GM19468 (cell line): ENCODE data around the gene ELAVL2.
"Not testable (repeated sequence)": the region's sequence is repeated elsewhere in the genome, so short reads cannot be mapped to it uniquely, and the experiment has no call there.

ENCODE experiments used
- ATAC-seq: cut with Tn5 transposase; IDR thresholded peaks from one replicate; pipeline ENCODE4 v1.9.1; 2021; ENCODE audit warnings: mild to moderate bottlenecking, moderate library complexity, moderate number of reproducible peaks; ENCODE audit not compliant: unreplicated experiment; ENCODE audit errors: extremely low read depth

Gene ELAVL2

DNA sequence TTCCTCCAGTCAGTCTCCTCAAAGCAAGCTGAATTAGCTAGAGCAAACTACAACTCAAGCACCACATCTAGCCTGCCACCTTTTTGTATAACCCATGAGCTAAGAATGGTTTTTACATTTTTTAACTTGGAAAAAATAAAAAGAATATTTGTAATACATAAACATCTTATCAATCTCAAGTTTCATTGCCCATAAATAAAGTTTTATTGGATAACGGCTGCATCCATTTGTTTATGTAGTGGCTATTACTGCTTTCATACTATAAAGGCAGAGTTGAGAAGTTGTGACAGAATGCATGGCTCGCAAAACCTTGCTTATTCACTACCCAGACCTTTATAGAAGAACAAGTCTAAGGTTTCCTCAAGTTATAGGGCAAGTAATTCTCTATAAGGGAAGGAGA is 95.7 kb downstream of the ELAVL2 start:
- no peak for ATAC-seq

DNA sequence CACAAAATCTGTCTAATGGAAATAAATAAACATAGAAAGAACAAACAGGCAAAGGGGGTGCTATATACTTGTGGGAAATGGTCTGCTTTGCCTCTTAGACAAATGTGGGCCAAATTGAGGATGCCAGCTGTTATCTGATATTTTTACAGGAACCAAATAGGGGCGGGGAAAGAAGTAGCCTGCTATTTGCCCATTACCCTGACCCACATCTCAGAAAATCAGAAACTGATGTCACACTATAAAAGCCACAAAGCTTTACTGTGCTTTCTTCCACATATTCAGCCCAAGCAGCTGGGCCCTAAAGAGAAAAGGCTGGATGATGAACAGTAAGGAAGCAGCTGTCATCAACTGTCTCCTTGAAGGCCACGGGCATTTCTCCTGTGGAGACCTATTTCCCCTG is 97.3 kb downstream of the ELAVL2 start:
- no peak for ATAC-seq

DNA sequence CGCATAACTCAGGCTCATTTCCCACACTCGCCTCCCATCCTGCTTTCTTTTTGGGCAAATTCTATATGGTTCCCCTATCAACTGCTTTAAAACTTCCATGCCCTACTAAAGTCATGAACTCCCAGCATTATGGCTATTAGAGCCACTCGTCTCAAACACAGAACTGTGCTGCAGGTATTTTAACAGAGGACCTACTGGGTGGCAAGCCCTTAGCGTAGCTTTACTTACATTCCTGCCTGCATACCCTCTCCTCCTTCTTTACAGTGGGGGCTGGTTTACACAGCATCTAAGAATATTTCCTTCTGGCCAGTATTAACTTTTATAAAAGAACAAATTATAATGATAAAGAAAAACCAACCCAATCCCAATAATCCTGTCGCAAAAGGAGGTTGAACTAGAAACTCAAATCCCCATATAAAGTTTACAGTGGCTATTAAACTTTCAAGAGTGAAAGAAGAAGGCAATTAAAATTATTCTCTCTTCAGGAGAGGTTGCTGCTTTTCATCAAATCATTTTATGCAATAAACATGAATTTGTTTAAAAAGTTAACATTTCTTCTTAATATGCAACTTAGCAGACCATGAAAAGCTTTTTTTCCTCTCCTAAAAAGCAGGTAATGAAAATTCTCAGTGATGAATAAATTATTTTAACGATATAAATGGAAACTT is 100.6 kb downstream of the ELAVL2 start:
- no peak for ATAC-seq

DNA sequence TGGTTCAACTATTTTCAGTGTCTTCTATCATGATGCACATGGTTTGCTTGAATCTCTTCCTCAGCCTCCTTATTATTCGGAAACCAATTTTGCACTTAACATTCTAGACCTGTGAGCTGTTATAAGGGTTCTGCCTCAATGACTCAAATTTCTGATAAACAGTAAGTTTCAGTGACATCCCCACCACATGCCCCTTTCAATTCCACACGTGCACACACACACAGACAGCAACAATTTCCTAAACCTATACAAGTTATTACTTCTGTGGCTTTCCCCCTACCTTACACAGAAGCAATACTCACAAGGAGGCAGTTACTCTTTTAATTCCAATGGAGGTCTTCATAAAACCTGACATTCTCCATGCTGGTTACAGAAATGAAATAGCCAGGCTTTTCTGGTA is 102.4 kb downstream of the ELAVL2 start:
- no peak for ATAC-seq

DNA sequence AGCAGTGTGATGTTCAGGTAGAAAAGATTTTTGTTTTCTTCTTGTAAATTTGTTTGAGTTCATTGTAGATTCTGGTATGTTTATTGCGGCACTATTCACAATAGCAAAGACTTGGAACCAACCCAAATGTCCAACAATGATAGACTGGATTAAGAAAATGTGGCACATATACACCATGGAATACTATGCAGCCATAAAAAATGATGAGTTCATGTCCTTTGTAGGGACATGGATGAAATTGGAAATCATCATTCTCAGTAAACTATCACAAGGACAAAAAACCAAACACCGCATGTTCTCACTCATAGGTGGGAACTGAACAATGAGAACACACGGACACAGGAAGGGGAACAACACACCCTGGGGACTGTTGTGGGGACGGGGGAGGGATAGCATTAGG is 103.0 kb downstream of the ELAVL2 start:
- ATAC-seq = not testable (repeated sequence)

DNA sequence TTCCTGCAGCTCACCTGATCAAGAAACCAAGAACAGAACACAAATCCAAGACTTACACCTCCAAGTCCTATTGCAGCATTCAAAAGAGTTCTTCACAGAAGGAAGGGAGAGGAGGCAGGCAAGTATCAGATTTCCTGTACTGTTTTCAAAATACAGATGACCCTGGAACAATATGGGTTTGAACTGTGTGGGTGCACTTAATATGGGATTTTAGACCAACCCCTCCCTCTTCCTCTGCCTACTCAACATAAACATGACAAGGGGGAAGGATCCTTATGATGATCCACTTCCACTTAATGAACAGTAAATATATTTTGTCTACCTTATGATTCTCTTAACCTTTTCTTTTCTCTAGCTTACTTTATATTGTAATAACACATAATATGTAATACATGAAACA is 104.6 kb downstream of the ELAVL2 start:
- no peak for ATAC-seq

DNA sequence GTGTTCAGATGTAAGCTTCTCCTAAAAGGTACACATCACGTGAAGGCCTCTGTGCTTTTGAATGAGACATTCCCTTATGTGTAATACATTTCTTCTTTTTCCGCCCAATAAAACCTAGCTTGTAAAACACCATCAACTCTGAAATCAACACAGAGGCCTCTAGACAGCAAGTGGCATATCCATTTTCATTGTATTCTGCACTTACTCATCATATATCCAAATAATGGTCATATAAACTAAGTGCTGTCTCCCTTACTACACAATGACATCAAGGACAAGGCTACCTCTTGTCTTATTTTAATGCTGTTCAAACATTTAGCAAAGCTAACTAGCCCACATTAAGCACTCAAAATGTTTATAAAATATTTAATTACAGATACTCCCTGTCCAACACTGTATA is 108.5 kb downstream of the ELAVL2 start:
- ATAC-seq = no peak

DNA sequence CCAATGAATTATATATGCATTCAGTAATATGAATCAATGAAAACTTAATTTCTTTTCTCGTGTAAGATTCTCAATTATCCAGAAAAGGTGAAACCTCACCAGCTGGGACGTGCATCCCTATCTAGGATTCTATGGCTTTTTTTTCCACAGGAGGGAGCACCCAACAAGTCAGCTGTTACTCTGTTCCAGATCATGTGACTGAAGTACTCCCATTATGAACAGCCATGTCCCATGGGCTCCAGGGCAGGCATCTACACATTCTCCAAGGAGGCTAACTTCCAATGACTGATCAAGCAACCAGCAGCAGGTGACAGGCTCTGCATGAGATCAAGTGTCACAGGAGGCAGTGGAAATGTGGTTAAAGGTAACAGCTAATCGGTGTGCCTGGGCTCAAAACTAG is 118.8 kb downstream of the ELAVL2 start:
- ATAC-seq = no peak

DNA sequence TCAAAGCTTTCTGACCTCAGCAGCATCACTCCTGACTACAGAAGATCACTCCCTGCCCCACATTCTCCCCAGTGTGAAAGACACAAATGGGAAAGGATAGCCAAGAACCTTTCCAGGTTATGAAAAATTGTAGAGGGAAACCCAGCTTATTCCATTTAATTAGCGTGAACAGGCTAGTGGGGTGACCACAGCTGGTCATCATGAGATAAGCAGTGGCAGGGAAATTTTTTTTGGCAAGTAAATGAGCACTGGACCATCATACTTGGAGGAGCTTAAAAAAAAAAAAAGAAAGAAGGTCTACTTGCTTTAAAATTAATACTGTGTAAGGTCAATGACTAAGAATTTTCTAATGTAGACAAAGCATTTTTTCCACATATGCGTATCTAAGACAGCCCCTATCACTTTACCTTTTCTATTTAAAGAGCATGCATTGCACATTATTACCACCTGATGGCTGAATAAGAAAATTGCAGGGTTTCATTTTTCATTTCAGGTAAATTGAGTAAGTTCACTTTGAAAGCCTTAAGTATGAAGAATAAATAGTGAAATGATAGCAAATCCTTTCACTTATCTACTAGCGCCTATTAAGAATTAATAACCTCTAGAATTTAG is 123.6 kb downstream of the ELAVL2 start:
- ATAC-seq = no peak

DNA sequence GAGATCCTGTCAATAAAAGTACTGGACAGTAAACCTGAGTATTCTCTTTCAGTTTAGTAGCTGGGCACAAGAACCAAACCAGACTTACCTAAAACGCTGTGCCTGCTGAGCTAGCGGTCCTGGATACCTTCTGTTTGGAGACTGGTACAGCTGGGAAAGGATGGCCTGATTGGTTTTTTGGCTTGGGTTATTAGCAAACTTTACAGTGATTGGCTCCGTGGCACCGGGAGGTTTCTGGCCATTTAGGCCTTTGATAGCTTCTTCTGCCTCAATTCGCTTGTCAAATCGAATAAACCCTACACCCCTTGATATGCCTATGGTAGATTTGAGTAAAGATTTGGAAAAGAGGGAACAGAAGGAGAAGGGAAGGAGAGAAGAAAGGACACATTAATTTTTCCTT is 124.7 kb downstream of the ELAVL2 start:
- ATAC-seq = no peak

DNA sequence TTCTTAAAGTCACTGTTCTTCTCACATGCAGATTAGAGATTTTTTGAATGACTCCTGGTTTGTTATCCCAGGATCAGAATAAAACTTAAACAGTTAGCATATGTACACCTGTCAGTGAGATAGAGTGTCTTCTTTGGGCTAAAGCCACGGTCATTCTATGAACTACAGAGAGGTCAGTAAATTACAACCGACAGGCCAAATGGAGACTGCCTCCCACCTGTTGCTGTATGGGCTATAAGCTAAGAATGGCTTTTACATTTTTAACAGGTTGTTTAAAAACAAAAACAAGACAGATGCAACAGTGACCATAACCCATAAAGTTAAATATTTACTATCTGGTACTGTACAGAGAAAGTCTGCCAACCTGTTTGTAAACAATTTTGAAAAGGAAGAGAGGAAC is 125.7 kb downstream of the ELAVL2 start:
- no peak for ATAC-seq

DNA sequence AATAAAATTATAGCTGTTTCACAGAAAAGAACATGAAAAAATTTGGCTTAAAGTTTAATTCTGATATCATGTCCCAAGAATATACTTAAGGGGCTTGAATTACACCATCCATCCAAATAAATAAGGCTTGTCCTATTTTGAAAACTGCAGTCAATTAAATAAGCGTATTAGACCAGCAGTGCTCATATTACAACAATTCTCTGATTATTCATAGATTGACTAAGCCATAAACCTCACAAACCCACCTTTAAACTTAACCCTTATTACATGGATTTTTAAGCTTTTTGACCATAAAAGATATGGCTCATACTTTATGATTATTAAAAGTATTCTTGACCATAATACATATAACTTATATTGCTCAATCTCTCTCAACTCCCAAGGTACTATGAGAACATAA is 127.9 kb downstream of the ELAVL2 start:
- no peak for ATAC-seq

DNA sequence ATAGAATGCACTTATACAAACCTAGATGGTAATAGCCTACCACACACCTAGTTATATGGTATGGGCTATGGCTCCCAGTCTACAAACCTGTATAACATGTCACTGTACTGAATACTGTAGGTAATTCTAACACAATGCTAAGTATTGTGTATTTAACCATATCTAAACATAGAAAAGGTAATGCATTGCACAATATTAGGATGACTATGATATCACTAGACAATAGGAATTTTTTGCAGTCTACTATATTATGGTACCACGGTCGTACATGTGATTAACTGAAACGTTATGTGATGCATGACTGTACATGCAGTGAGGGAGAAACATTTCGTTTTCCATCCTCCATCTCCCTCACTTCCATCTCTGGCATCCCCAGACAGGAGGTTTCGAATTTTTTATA is 130.5 kb downstream of the ELAVL2 start:
- no peak for ATAC-seq

DNA sequence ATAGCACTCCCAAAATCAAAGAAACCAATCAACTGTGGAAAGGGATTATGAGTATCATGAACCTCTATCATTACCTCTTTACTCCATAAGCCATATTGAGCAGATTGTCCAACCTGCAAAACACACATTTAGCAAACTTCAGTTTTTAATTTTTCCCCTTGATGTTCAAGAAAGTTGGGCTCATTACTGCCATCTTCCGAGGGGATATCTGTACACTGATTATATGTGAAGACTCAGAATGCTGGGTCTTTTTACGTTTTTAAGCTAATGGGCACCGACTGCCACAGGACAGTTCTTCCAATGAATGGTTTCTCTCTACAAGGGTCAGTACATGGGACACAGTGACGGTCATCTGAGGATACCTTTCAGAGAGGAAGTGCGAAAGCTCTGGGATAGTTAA is 132.7 kb downstream of the ELAVL2 start:
- ATAC-seq = no peak

DNA sequence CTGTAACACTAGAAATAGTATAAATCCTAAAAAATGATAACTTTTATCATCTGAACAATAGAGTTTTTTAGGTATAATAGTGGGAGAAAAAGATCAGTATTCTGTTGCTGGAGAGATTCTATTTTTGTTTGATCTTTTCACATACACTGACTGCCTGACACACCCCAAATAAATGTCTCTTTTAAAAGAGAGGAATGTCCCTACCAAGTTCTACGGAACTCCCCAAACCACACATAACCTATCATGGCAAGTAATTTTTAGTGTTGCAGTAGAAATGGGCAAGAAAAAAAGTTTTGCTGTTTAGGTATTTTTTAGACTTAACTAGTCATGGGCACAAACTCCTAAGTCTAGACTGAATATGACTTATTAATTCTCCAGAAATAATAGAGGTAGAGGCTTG is 139.1 kb downstream of the ELAVL2 start:
- no peak for ATAC-seq

DNA sequence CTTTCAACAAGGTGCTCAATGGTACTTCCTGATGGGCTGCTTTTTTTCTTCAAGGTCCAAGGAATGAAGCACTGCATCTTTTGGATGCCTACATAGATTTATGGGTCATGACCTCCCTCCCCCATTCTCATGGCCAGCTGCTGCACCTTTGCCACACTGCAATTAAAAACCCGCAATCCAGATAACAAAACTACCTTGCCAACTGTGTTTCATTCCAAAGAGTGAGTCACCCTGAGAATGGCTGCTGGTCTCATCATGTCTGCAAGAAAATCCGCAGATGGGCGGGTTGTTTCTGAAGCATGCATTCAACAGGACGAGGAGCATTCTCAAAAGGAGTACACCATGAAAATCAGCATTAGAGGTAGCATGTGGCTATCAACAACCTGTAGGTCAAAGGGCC is 139.8 kb downstream of the ELAVL2 start:
- no peak for ATAC-seq

DNA sequence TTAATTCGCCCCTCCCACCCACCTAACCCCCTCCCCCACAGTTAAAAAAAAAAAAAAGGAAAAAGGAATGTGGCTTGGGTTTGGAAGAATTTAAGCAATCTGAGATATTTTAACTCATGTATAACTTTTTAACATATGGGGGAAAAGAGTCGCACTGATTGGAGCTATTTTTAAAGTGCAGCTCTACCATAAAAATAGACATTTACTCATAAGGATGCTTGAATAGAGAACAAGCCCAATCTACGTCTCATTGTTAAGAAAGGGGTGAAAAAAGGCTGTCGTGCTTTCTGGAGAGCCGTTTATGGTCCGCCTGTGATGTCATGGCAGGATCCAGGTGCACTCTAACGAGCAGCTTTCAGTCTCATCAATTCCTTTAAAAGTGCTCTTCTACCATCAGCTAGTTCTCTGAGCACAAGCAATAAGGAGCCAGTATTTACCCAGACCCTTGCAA is 142.4 kb downstream of the ELAVL2 start:
- ATAC-seq = no peak

DNA sequence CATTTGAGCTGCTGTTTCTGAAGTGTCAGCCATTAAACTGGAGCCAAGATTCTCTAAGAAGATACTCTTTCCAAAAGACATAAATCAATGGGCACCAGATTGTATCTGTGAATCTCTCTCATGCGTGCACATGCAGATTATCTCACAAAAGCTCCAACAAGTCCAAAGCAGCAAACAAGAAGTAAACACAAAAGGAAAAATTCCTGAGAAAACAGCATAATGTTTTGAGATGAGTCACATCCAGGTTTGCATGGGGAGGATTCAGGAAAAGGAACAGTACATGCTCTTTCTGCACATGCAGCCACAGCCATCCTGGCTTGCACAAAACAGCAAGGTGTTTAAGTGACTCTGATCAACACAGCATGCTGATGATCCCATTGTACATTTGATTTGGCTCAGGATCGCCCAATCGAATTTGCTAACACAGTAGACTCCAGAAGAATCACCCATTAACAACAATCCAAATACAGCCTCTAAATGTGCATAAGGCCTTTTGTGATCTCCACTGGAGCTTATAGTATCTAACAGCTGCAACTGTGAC is 143.1 kb downstream of the ELAVL2 start:
- ATAC-seq = no peak

DNA sequence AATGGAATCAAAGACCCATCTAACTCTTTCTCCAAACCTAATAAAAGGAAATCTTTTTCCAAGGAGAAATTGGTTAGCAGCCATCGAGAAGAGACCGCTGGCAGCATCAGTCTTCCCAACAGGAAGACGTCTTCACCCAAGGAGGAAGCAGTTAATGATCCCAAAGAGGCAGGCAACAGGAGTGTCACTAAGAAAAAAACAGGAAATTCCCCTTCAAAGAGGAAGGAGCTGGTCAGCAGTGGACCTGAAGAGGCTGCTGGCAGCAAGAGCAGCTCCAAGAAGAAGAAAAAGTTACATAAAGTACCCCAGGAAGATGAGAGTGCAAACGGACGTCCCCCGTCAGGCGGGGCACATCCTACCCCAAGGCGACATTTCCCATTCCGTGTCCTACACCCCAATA is 143.7 kb downstream of the ELAVL2 start:
- no peak for ATAC-seq

DNA sequence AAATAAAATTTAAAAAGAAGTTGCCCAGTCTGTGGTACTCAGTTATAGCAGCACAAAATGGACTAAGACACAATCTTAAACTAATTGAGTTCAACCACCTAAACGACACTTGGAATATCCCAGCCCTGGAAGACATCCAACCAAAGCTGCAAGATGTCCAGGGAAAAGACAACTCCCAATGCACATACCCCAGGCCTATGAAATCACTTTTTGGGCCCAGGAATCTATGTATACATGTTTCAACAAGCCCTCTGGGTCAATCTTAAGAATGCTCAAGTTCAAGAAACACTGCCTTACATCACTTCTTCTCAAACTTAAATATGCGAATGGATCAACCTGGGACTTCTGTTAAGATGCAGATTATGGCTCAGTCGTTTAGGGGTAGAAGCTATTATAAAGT is 148.6 kb downstream of the ELAVL2 start:
- ATAC-seq = no peak

DNA sequence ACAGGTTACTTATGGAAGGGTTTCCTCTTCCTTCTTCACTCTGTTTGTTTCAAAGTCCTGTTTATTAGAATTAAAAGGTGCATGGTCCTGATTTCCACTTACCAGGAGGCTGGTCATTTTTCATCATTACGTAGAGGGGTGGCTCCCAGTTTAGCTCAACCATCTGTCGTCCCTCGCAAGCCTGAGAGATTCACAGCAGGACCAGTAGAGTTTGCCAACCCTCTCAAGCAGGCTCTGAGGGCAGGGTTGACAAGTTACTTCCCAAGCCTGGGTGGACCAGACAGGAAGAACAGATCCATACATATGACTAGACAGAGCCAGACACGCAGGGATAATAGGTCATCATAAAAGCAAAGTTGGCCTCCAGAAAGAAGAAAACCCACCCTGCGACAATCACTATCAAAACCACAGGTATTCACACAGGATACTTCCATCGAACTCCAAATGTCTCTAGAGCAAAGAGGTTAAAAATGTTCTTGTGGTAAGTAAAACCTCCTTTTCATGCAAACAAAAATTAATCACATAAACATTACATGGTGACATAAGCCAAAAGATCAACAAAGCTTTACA is 151.9 kb downstream of the ELAVL2 start:
- ATAC-seq = no peak

DNA sequence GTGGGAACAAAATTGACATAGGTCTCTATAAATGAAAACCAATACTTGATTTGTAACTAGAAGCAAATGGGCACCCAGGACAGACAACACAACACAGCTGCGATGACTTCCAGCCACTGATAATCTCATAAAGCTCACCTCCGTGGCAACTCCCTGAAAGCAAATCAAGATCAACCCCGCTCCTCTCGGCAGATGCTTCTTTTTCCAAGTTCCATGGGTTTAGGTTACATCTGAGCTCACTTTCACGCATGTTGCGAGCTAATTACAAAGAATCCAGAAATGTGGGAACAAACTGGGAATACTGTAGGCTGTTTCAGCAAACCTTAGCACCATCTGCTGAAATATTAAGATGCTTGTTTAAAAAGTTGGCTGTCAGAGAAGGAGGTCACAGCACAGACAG is 153.9 kb downstream of the ELAVL2 start:
- ATAC-seq = no peak
